H9 (cell line): ENCODE measurements around the gene KRT25. TPM values are rescaled to one million over a fixed set of nuclear protein-coding genes. Genes with fewer than 3 reads are reported as not detected.

Experiments
- DNase-seq: peaks from one replicate; pipeline ENCODE4 v3.0.0-alpha.2; 2017
- H2AFZ ChIP-seq: one replicate; pipeline ENCODE4 v1.6.1; 2013; ENCODE audit warnings: mild to moderate bottlenecking, low read length, control low read depth, moderate library complexity
- H2AK5ac ChIP-seq: 2 replicates; pipeline ENCODE4 v1.6.1; 2013; ENCODE audit warnings: low read length, control low read depth, mixed read lengths; ENCODE audit not compliant: insufficient read length
- H2BK120ac ChIP-seq: one replicate; pipeline ENCODE4 v1.6.1; 2013; ENCODE audit warnings: low read depth, mild to moderate bottlenecking, low read length, control low read depth, inconsistent platforms; ENCODE audit not compliant: poor library complexity, severe bottlenecking
- H2BK12ac ChIP-seq: 2 replicates; pipeline ENCODE4 v1.6.1; 2013; ENCODE audit warnings: low read length, control low read depth, mixed read lengths, low read depth; ENCODE audit not compliant: insufficient read length
- H2BK15ac ChIP-seq: 2 replicates; pipeline ENCODE4 v1.6.1; 2013; ENCODE audit warnings: low read depth, low read length, control low read depth
- H2BK20ac ChIP-seq: one replicate; pipeline ENCODE4 v1.6.1; 2013; ENCODE audit warnings: low read depth, mild to moderate bottlenecking, low read length, control low read depth, inconsistent platforms; ENCODE audit not compliant: poor library complexity, severe bottlenecking
- H2BK5ac ChIP-seq: 2 replicates; pipeline ENCODE4 v1.6.1; 2013; ENCODE audit warnings: low read length, control low read depth, mixed read lengths; ENCODE audit not compliant: insufficient read length
- H3K14ac ChIP-seq: 2 replicates; pipeline ENCODE4 v1.6.1; 2013; ENCODE audit warnings: low read length, control low read depth; ENCODE audit not compliant: insufficient read depth
- H3K18ac ChIP-seq: 2 replicates; pipeline ENCODE4 v1.6.1; 2013; ENCODE audit warnings: low read depth, mild to moderate bottlenecking, mixed read lengths, low read length, control low read depth; ENCODE audit not compliant: insufficient read length
- H3K23ac ChIP-seq: 2 replicates; pipeline ENCODE4 v1.6.1; 2013; ENCODE audit warnings: low read length, control low read depth, mixed read lengths, low read depth; ENCODE audit not compliant: insufficient read length
- H3K23me2 ChIP-seq: 2 replicates; pipeline ENCODE4 v1.6.1; 2013; ENCODE audit warnings: low read depth, mild to moderate bottlenecking, mixed read lengths, low read length, control low read depth; ENCODE audit not compliant: insufficient read length, poor library complexity, severe bottlenecking
- H3K27ac ChIP-seq: 2 replicates; pipeline ENCODE4 v1.5.1; 2013; ENCODE audit warnings: low read length, control low read depth, mixed read lengths, low read depth; ENCODE audit not compliant: insufficient read length
- H3K27me3 ChIP-seq: 2 replicates; pipeline ENCODE4 v1.6.1; 2013; ENCODE audit warnings: low read length, control low read depth, inconsistent platforms; ENCODE audit not compliant: insufficient read depth
- H3K4ac ChIP-seq: 2 replicates; pipeline ENCODE4 v1.6.1; 2013; ENCODE audit warnings: low read depth, mild to moderate bottlenecking, control low read depth, inconsistent platforms, low read length, moderate library complexity
- H3K4me1 ChIP-seq: 2 replicates; pipeline ENCODE4 v1.6.1; 2013; ENCODE audit warnings: low read length, control low read depth, inconsistent platforms; ENCODE audit not compliant: insufficient read depth
- H3K4me2 ChIP-seq: 2 replicates; pipeline ENCODE4 v1.6.1; 2013; ENCODE audit warnings: low read length, control low read depth, mixed read lengths; ENCODE audit not compliant: insufficient read length, insufficient read depth
- H3K56ac ChIP-seq: 2 replicates; pipeline ENCODE4 v1.6.1; 2013; ENCODE audit warnings: low read depth, mild to moderate bottlenecking, mixed read lengths, low read length, control low read depth; ENCODE audit not compliant: insufficient read length
- H3K79me1 ChIP-seq: 2 replicates; pipeline ENCODE4 v1.6.1; 2013; ENCODE audit warnings: low read depth, mild to moderate bottlenecking, moderate library complexity, low read length, control low read depth, inconsistent platforms; ENCODE audit not compliant: insufficient read depth, poor library complexity, severe bottlenecking
- H3K79me2 ChIP-seq: 2 replicates; pipeline ENCODE4 v1.6.1; 2013; ENCODE audit warnings: low read length, control low read depth, inconsistent platforms; ENCODE audit not compliant: insufficient read depth
- H3K9ac ChIP-seq: 2 replicates; pipeline ENCODE4 v1.6.1; 2013; ENCODE audit warnings: low read length, control low read depth, mixed read lengths; ENCODE audit not compliant: insufficient read length; ENCODE audit errors: extremely low read depth
- H3K9me3 ChIP-seq: one replicate; pipeline ENCODE4 v1.6.1; 2013; ENCODE audit warnings: low read depth, low read length, inconsistent platforms; ENCODE audit not compliant: control insufficient read depth
- H3T11ph ChIP-seq: one replicate; pipeline ENCODE4 v1.6.1; 2013; ENCODE audit warnings: mild to moderate bottlenecking, low read length, control low read depth, inconsistent platforms
- H4K20me1 ChIP-seq: one replicate; pipeline ENCODE4 v1.6.1; 2013; ENCODE audit not compliant: control insufficient read depth, insufficient read length, insufficient read depth
- H4K5ac ChIP-seq: 2 replicates; pipeline ENCODE4 v1.6.1; 2013; ENCODE audit warnings: low read depth, mild to moderate bottlenecking, mixed read lengths, low read length, control low read depth; ENCODE audit not compliant: insufficient read length
- H4K8ac ChIP-seq: replicated peaks from 2 replicates; pipeline ENCODE4 v1.6.1; 2013; ENCODE audit warnings: low read length, control low read depth, mixed read lengths, low read depth; ENCODE audit not compliant: insufficient read length
- H4K91ac ChIP-seq: 2 replicates; pipeline ENCODE4 v1.6.1; 2013; ENCODE audit warnings: low read depth, mild to moderate bottlenecking, moderate library complexity, mixed read lengths, low read length, control low read depth; ENCODE audit not compliant: insufficient read length
- H3K27ac Mint-ChIP-seq, 3 experiments: 2 replicates in 2 of 3; 3 replicates in 1 of 3; pipeline ENCODE4 v1.8.0; 2020 to 2021; ENCODE audit warnings: mixed read lengths in 3 of 3, mild to moderate bottlenecking in 1 of 3, moderate library complexity in 1 of 3
- H3K27me3 Mint-ChIP-seq: 2 replicates; pipeline ENCODE4 v1.8.0; 2021; ENCODE audit warnings: low read depth, mild to moderate bottlenecking, moderate library complexity, mixed read lengths
- H3K36me3 Mint-ChIP-seq, 3 experiments: 2 replicates in 2 of 3; 3 replicates in 1 of 3; pipeline ENCODE4 v1.8.0; 2020 to 2021; ENCODE audit warnings: low read depth in 3 of 3, mixed read lengths in 3 of 3; ENCODE audit not compliant: insufficient read depth in 1 of 3
- H3K4me1 Mint-ChIP-seq, 2 experiments: 2 replicates each; pipeline ENCODE4 v1.8.0; 2020; ENCODE audit warnings: mixed read lengths in 2 of 2
- H3K4me3 Mint-ChIP-seq, 2 experiments: 2 replicates in 1 of 2; 3 replicates in 1 of 2; pipeline ENCODE4 v1.8.0; 2020 to 2021; ENCODE audit warnings: mild to moderate bottlenecking in 2 of 2, mixed read lengths in 2 of 2, moderate library complexity in 1 of 2
- H3K9me3 Mint-ChIP-seq, 2 experiments: 2 replicates in 1 of 2; 3 replicates in 1 of 2; pipeline ENCODE4 v1.8.0; 2020; ENCODE audit warnings: mild to moderate bottlenecking in 2 of 2, mixed read lengths in 2 of 2, moderate library complexity in 1 of 2
- WGBS: extraction: QIAGEN DNeasy Blood & Tissue Kit; methylation state at CpG from one replicate; pipeline ENCODE4 v1.1.7; 2013; ENCODE audit warnings: missing lambda C conversion rate, low lambda C conversion rate, mixed read lengths; ENCODE audit not compliant: insufficient read length; ENCODE audit errors: extremely low coverage; 5-methylcytosine and 5-hydroxymethylcytosine counted together
- total RNA-seq: library from RNA; stranded (reverse); gene quantifications from 2 replicates; pipeline ENCODE4 v1.2.1, GENCODE V29; 2021
- TF ChIP-seq, protein P1 (sequence below): fragments of 200-600 bp; sonication (generic); conservative IDR thresholded peaks from 3 replicates; pipeline ENCODE4 v1.8.0; 2021; ENCODE audit warnings: antibody characterized with exemption, mild to moderate bottlenecking

Gene KRT25
- total RNA-seq, 1 experiment from 2014 or later, result not detected

GRCh38 chr17:40791111-40791510, 36.0 kb upstream of the KRT25 start:
- Histone ChIP-seq H3K4me1 (no peaks in the 10 kb centered on the region), H4K8ac (no peak overlapping the region), H3K14ac (no peak overlapping the region), H3K27ac (no peak overlapping the region), H2BK120ac (no peak overlapping the region), H4K91ac (no peak overlapping the region), H3K23ac (no peak overlapping the region), H3K23me2 (no peaks in the 10 kb centered on the region), H4K5ac (no peak overlapping the region), H3K56ac (no peak overlapping the region), H3K9ac (no peak overlapping the region), H2AFZ (no peak overlapping the region), H3K9me3 (no peaks in the 10 kb centered on the region), H3K4me2 (no peak overlapping the region), H2AK5ac (no peak overlapping the region), H2BK12ac (no peak overlapping the region), H2BK20ac (no peak overlapping the region), H3K27me3 (no peaks in the 10 kb centered on the region), H2BK15ac (no peak overlapping the region), H3K4ac (no peak overlapping the region), H4K20me1 (no peaks in the 10 kb centered on the region), H3K79me1 (no peaks in the 10 kb centered on the region), H3T11ph (no peak overlapping the region), H3K79me2 (no peaks in the 10 kb centered on the region), H2BK5ac (no peak overlapping the region), H3K18ac (no peak overlapping the region)
- no CpG with 5 or more reads among the region's 1 CpG for WGBS
- no peak for DNase-seq
- TF ChIP-seq, protein P1, sequence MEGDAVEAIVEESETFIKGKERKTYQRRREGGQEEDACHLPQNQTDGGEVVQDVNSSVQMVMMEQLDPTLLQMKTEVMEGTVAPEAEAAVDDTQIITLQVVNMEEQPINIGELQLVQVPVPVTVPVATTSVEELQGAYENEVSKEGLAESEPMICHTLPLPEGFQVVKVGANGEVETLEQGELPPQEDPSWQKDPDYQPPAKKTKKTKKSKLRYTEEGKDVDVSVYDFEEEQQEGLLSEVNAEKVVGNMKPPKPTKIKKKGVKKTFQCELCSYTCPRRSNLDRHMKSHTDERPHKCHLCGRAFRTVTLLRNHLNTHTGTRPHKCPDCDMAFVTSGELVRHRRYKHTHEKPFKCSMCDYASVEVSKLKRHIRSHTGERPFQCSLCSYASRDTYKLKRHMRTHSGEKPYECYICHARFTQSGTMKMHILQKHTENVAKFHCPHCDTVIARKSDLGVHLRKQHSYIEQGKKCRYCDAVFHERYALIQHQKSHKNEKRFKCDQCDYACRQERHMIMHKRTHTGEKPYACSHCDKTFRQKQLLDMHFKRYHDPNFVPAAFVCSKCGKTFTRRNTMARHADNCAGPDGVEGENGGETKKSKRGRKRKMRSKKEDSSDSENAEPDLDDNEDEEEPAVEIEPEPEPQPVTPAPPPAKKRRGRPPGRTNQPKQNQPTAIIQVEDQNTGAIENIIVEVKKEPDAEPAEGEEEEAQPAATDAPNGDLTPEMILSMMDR, result no peak
- no peaks in the 10 kb centered on the region for H3K36me3 Mint-ChIP-seq
- no peak overlapping the region for H3K27ac Mint-ChIP-seq
- no peaks in the 10 kb centered on the region for H3K9me3 Mint-ChIP-seq
- H3K4me1 Mint-ChIP-seq, result no peaks in the 10 kb centered on the region; a peak in 1 of 4 replicates
- no peak overlapping the region for H3K4me3 Mint-ChIP-seq
- peaks cover 16% of the 10 kb centered on the region for H3K27me3 Mint-ChIP-seq
